Adrenal gland (tissue), 12 donors: Measurements from ENCODE around the gene UBN1. TPM values are rescaled to one million over a fixed set of nuclear protein-coding genes. Genes with fewer than 3 reads are reported as not detected.
A peak's percentile ranks its signal among the peaks of the same experiment; 100 is the strongest.

ENCODE experiments used
- DNase-seq, 7 donors: peaks; one replicate each; pipeline ENCODE4 v3.0.0-alpha.2; 2019 to 2020
- H3K27ac ChIP-seq, 5 donors: fragments of 200-600 bp; sonication (generic) in 4 of 5; 1 replicate in 3 of 5; 2 replicates in 2 of 5; pipeline versions ENCODE4 v1.5.1 to v1.8.0; 2016 to 2020; ENCODE audit warnings: mild to moderate bottlenecking in 1 of 5
- H3K27me3 ChIP-seq: fragments of 200-600 bp; 2 replicates; pipeline ENCODE4 v1.8.0; 2021
- H3K36me3 ChIP-seq, 2 donors: fragments of 200-600 bp; replicated peaks in 1 of 2; 1 replicate in 1 of 2; 2 replicates in 1 of 2; pipeline versions ENCODE4 v1.5.1 to v1.8.0; 2018 to 2022
- H3K4me1 ChIP-seq, 2 donors: fragments of 200-600 bp; replicated peaks in 1 of 2; 1 replicate in 1 of 2; 2 replicates in 1 of 2; pipeline versions ENCODE4 v1.5.1 to v1.8.0; 2018 to 2021
- H3K4me3 ChIP-seq, 4 donors: fragments of 200-600 bp; sonication (generic) in 3 of 4; one replicate each; pipeline ENCODE4 v1.5.1; 2016 to 2018
- H3K9me3 ChIP-seq, 3 donors: fragments of 200-600 bp; sonication (generic) in 1 of 3; replicated peaks in 1 of 3; 1 replicate in 2 of 3; 2 replicates in 1 of 3; pipeline versions ENCODE4 v1.5.1 to v1.8.0; 2016 to 2021
- POLR2A ChIP-seq, 2 donors: fragments of 450-650 bp; IDR thresholded peaks; one replicate each; pipeline ENCODE4 v1.6.1; 2017; ENCODE audit warnings: antibody characterized with exemption in 2 of 2, mild to moderate bottlenecking in 2 of 2, moderate library complexity in 1 of 2
- WGBS, 4 donors: extraction: QIAGEN DNeasy Blood & Tissue Kit in 2 of 4; methylation state at CpG; one replicate each; pipeline versions ENCODE4 v1.1.5 to v1.1.7; 2013 to 2017; 5-methylcytosine and 5-hydroxymethylcytosine counted together
- intact Hi-C, 2 donors: fragments of 100-400 bp; cut with DNase I; formaldehyde crosslinking; loops; one replicate each; pipeline versions ENCODE4 v1.14.1 to v1.15.0; 2022 to 2023
- polyA plus RNA-seq, 3 donors: library from polyadenylated mRNA; stranded (reverse); fragments of 200-250 nt in 2 of 3; fragments of 350-450 nt in 1 of 3; fragmentation: Illumina TruSeq in 1 of 3; extraction: RNeasy Lipid Tissue Mini Kit (QIAGEN cat#74804) in 1 of 3; gene quantifications; one replicate each; pipeline ENCODE4 v1.2.3, GENCODE V29; 2013 to 2014
- total RNA-seq, 9 donors: library from RNA; depleted of rRNA in 4 of 9; stranded (reverse); fragments of >200 nt in 4 of 9; fragments of 120-200 nt in 1 of 9; fragmentation: NEBNext Ultra II Directional in 1 of 9; extraction: Animal tissue kit (Norgen Biotek cat#: 25700) in 1 of 9; gene quantifications; one replicate each; pipeline versions ENCODE4 v1.1.0 to v1.2.4, GENCODE V29; 2013 to 2023
- TF ChIP-seq, protein P1 (sequence below), 6 experiments: fragments of 450-650 bp in 4 of 6; fragments of 200-600 bp in 2 of 6; sonication (generic) in 1 of 6; IDR thresholded peaks; 1 replicate in 5 of 6; 2 replicates in 1 of 6; pipeline versions ENCODE4 v1.5.1 to v1.8.0; 2016 to 2021; ENCODE audit warnings: antibody characterized with exemption in 6 of 6, mild to moderate bottlenecking in 2 of 6, moderate library complexity in 1 of 6
- donor health status: healthy with polysubstance abuse.
- donor health status: Bipolar disorder and iron deficiency.
- donor health status: DM: yes; HTN: yes; CAD: no.
- donor health status: DM: no; HTN: no; CAD: no.
- donor health status: DM: no; HTN: no; CAD: no.
- donor health status: DM: yes; HTN: yes; CAD: no.

The UBN1 gene
- total and polyA plus RNA-seq, 12 donors = 5.9 to 60.8 (median 28.4) TPM

DNA sequence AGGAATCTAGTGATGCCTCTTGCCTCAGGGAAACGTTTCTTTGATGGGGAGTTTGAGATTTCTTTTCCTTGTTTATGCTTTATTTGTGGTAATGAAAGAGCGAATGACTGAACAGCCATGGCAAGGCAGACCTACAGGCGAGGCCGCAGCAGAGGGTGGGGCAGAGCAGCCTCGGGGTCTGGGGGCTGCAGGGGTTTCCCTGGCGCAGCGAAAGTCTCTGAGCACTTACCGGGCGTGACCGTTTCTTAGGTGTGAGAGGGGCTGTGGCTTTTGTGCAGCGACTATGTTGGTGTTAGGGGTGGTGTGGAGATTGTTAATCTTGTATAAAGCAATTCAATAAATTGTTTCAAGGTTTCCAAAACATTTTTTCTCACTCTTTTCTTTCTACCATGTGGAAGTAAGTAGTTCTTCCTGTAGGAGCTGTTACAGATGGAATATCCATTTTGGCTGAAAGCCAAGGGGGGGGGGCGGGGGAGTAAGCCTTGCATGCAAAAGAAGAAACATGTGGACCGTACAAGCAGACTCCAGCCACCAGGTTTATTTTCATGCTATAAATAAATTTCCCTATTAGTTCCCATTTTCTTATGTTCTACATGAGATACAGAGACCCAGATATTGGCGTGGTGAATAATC is 34.8 kb downstream of the UBN1 start:
- Histone ChIP-seq H3K27ac (peak overlapping the region in 1 of 5 donors; percentile 38), H3K27me3 (no peaks in the 10 kb centered on the region), H3K4me3 (no peak overlapping the region), H3K4me1 (peaks cover 0 to 12% of the 10 kb centered on the region in 2 donors), H3K9me3 (no peaks in the 10 kb centered on the region), H3K36me3 (peaks cover 0 to 92% of the 10 kb centered on the region in 2 donors)
- DNase-seq = peak in 2 of 7 donors; percentile 28 to 65
- WGBS, 4 donors = 72 to 81% (median 78%) methylated on average over 14 of the region's 14 CpGs
- TF ChIP-seq, protein P1, sequence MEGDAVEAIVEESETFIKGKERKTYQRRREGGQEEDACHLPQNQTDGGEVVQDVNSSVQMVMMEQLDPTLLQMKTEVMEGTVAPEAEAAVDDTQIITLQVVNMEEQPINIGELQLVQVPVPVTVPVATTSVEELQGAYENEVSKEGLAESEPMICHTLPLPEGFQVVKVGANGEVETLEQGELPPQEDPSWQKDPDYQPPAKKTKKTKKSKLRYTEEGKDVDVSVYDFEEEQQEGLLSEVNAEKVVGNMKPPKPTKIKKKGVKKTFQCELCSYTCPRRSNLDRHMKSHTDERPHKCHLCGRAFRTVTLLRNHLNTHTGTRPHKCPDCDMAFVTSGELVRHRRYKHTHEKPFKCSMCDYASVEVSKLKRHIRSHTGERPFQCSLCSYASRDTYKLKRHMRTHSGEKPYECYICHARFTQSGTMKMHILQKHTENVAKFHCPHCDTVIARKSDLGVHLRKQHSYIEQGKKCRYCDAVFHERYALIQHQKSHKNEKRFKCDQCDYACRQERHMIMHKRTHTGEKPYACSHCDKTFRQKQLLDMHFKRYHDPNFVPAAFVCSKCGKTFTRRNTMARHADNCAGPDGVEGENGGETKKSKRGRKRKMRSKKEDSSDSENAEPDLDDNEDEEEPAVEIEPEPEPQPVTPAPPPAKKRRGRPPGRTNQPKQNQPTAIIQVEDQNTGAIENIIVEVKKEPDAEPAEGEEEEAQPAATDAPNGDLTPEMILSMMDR (IDR thresholded peaks at IDR 0.05) = no peak
- no peak for TF ChIP-seq POLR2A (IDR thresholded peaks at IDR 0.05)
- intact Hi-C loops = no loop called here

DNA sequence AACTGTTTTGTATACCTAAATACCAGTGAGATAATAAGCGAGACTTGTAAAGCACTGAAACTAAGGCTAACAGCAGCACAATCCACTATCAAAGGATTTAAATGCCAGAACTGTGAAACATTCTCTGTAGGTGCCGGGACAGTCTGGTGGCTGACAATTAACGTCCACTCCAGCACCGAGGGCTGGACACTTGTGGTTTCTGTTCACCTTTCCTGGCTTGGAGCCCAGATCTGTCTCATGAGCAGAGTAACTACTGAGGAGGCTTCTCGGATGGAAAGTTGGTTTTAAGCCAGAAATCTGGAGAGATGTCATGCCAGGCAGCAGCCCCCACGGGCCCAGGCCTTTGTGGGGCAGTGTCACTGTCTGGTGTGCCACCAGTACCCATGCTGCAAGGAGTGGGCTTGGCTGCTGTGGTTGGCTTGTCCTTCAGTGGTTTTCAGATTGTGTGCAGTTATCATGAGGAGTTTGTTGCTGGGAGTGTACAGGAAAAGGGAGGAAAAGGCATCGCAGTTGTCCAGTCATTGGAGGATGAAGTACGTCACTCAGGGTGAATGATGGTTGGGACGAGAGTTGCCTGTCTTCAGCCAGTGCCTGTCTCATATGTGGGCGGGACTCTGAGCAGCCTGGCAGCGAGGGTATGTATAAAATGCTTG is 35.5 kb downstream of the UBN1 start:
- Histone ChIP-seq H3K36me3 (peaks cover 0 to 92% of the 10 kb centered on the region in 2 donors), H3K4me3 (no peak overlapping the region), H3K27ac (peak overlapping the region in 1 of 5 donors; percentile 38), H3K9me3 (no peaks in the 10 kb centered on the region), H3K27me3 (no peaks in the 10 kb centered on the region), H3K4me1 (peaks cover 0 to 12% of the 10 kb centered on the region in 2 donors)
- intact Hi-C loops = no loop called here
- DNase-seq = peak; percentile 37 to 79 (median 54)
- TF ChIP-seq POLR2A (IDR thresholded peaks at IDR 0.05) = no peak
- TF ChIP-seq, protein P1 (IDR thresholded peaks at IDR 0.05) = no peak
- 71 to 78% (median 76%) methylated on average over 9 to 11 of the region's 11 CpGs for WGBS, 4 donors

DNA sequence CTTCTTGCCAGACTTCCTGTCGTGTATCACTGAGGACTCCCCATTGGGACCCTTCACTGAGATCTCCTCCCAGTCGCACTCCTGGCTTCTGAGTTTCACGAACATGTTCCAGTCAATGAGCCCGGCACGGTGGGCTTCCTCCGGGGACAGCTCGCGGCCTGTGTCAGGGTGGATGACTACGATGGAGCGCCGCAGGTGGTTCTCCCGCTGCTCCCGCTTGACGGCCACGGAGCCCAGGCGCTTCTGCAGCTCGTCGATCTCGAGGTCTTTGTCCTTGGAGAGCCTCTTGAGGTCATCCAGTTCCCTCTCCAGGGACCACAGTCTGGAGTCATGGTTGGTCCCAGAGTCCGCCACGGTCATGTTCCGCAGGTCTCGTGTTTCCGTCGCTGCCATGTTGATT is 36.2 kb downstream of the UBN1 start:
- Histone ChIP-seq H3K4me1 (peaks cover 0 to 12% of the 10 kb centered on the region in 2 donors), H3K27me3 (no peaks in the 10 kb centered on the region), H3K36me3 (peaks cover 0 to 85% of the 10 kb centered on the region in 2 donors), H3K4me3 (no peak overlapping the region), H3K9me3 (no peaks in the 10 kb centered on the region), H3K27ac (no peak overlapping the region)
- 94 to 100% (median 95%) methylated on average over 12 to 25 of the region's 25 CpGs for WGBS, 4 donors
- intact Hi-C loops = no loop called here
- TF ChIP-seq, protein P1 (IDR thresholded peaks at IDR 0.05) = no peak
- no peak for TF ChIP-seq POLR2A (IDR thresholded peaks at IDR 0.05)
- no peak for DNase-seq

DNA sequence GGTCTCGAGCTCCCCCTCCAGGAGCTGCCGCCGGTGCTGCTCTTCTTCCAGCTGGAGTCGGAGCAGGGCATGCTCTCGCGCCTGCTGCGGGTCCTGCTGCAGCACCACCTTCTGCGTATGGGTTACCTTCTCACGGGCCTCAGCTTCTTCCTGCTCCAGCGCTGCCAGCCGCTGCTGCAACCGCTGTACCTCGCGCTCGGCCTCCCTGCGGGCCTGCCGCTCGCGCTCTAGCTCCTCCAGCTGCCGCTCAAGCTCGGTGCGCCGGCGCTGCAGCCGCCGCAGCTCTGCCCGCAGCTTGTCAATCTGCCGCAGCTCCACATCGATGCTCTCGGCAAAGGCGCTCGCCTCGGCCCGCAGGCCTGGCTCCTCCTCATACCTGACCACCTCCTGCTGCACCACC is 36.9 kb downstream of the UBN1 start:
- TF ChIP-seq POLR2A (IDR thresholded peaks at IDR 0.05) = no peak
- TF ChIP-seq, protein P1 (IDR thresholded peaks at IDR 0.05) = no peak
- H3K4me1 ChIP-seq = peaks cover 0 to 12% of the 10 kb centered on the region in 2 donors
- H3K27me3 ChIP-seq = no peaks in the 10 kb centered on the region
- H3K36me3 ChIP-seq = peaks cover 0 to 78% of the 10 kb centered on the region in 2 donors
- no peak overlapping the region for H3K27ac ChIP-seq
- H3K4me3 ChIP-seq = no peak overlapping the region
- 93 to 98% (median 95%) methylated on average over 24 to 34 of the region's 34 CpGs for WGBS, 4 donors
- intact Hi-C loops = no loop called here
- no peaks in the 10 kb centered on the region for H3K9me3 ChIP-seq
- no peak for DNase-seq
